Endothelial cell (in vitro differentiated cells): ENCODE data around the gene SPTBN4. TPM values are rescaled to one million over a fixed set of nuclear protein-coding genes. Genes with fewer than 3 reads are reported as not detected.

ENCODE experiments used
- DNase-seq: peaks from one replicate; pipeline ENCODE4 v3.0.0; 2021; ENCODE audit warnings: low spot score
- H3K27ac Mint-ChIP-seq: one replicate; pipeline ENCODE4 v1.8.0; 2021; ENCODE audit warnings: mixed read lengths, inconsistent platforms; ENCODE audit not compliant: unreplicated experiment
- H3K27me3 Mint-ChIP-seq: one replicate; pipeline ENCODE4 v1.8.0; 2021; ENCODE audit warnings: mild to moderate bottlenecking, moderate library complexity, mixed read lengths, inconsistent platforms; ENCODE audit not compliant: unreplicated experiment
- H3K36me3 Mint-ChIP-seq: one replicate; pipeline ENCODE4 v1.8.0; 2021; ENCODE audit warnings: mild to moderate bottlenecking, low read depth, mixed read lengths, inconsistent platforms; ENCODE audit not compliant: unreplicated experiment
- H3K4me1 Mint-ChIP-seq: one replicate; pipeline ENCODE4 v1.8.0; 2021; ENCODE audit warnings: mild to moderate bottlenecking, mixed read lengths, inconsistent platforms; ENCODE audit not compliant: unreplicated experiment
- H3K4me3 Mint-ChIP-seq: one replicate; pipeline ENCODE4 v1.8.0; 2021; ENCODE audit warnings: mild to moderate bottlenecking, mixed read lengths, inconsistent platforms; ENCODE audit not compliant: unreplicated experiment
- H3K9me3 Mint-ChIP-seq: one replicate; pipeline ENCODE4 v1.8.0; 2021; ENCODE audit warnings: mixed read lengths, inconsistent platforms; ENCODE audit not compliant: unreplicated experiment
- CTCF ChIP-seq: fragments of 200-600 bp; sonication (generic); IDR thresholded peaks from one replicate; pipeline ENCODE4 v1.5.0; 2021; ENCODE audit warnings: antibody characterized with exemption; ENCODE audit not compliant: unreplicated experiment
- total RNA-seq: library from RNA; stranded (reverse); fragmentation: NEBNext Ultra II Directional; extraction: Animal tissue kit (Norgen Biotek cat#: 25700); gene quantifications from one replicate; pipeline ENCODE4 v1.2.1, GENCODE V29; 2021; ENCODE audit not compliant: unreplicated experiment

The SPTBN4 gene
- total RNA-seq, 1 donor from 2014 or later = 0.49 TPM

- TF ChIP-seq CTCF = no peak
- Mint-ChIP-seq H3K27me3 (peaks cover 24% of the 10 kb centered on the region), H3K4me1 (peaks cover 3% of the 10 kb centered on the region), H3K36me3 (peaks cover 5% of the 10 kb centered on the region), H3K27ac (no peak overlapping the region), H3K9me3 (no peaks in the 10 kb centered on the region), H3K4me3 (no peak overlapping the region)
- DNase-seq = no peak
Observed at GRCh38 chr19:40524655-40525054, 57.9 kb downstream of the SPTBN4 start.

- Mint-ChIP-seq H3K4me3 (no peak overlapping the region), H3K9me3 (no peaks in the 10 kb centered on the region), H3K4me1 (peaks cover 5% of the 10 kb centered on the region), H3K27ac (no peak overlapping the region), H3K27me3 (peaks cover 24% of the 10 kb centered on the region), H3K36me3 (peaks cover 5% of the 10 kb centered on the region)
- DNase-seq = no peak
- TF ChIP-seq CTCF = no peak
Observed at GRCh38 chr19:40525234-40526051, 58.6 kb downstream of the SPTBN4 start.

GRCh38 chr19:40528078-40528477 lies 61.3 kb downstream of the SPTBN4 start:
- Mint-ChIP-seq H3K36me3 (peaks cover 5% of the 10 kb centered on the region), H3K9me3 (no peaks in the 10 kb centered on the region), H3K27ac (no peak overlapping the region), H3K4me1 (peaks cover 8% of the 10 kb centered on the region), H3K4me3 (no peak overlapping the region), H3K27me3 (peaks cover 36% of the 10 kb centered on the region)
- DNase-seq = no peak
- TF ChIP-seq CTCF = no peak

GRCh38 chr19:40528533-40529092 lies 61.8 kb downstream of the SPTBN4 start:
- TF ChIP-seq CTCF = no peak
- Mint-ChIP-seq H3K27me3 (peaks cover 36% of the 10 kb centered on the region), H3K27ac (no peak overlapping the region)

More at GRCh38 chr19:40528533-40529092, 61.8 kb downstream of the SPTBN4 start:
- Mint-ChIP-seq H3K9me3 (no peaks in the 10 kb centered on the region), H3K4me3 (no peak overlapping the region), H3K4me1 (peaks cover 8% of the 10 kb centered on the region), H3K36me3 (peaks cover 5% of the 10 kb centered on the region)
- DNase-seq = no peak
